ENCODE results near the gene BSPRY. TPM values are rescaled to one million over a fixed set of nuclear protein-coding genes. Genes with fewer than 3 reads are reported as not detected.

The BSPRY gene
- polyA plus RNA-seq, 1 donor from 2014 or later, result not detected

DNA sequence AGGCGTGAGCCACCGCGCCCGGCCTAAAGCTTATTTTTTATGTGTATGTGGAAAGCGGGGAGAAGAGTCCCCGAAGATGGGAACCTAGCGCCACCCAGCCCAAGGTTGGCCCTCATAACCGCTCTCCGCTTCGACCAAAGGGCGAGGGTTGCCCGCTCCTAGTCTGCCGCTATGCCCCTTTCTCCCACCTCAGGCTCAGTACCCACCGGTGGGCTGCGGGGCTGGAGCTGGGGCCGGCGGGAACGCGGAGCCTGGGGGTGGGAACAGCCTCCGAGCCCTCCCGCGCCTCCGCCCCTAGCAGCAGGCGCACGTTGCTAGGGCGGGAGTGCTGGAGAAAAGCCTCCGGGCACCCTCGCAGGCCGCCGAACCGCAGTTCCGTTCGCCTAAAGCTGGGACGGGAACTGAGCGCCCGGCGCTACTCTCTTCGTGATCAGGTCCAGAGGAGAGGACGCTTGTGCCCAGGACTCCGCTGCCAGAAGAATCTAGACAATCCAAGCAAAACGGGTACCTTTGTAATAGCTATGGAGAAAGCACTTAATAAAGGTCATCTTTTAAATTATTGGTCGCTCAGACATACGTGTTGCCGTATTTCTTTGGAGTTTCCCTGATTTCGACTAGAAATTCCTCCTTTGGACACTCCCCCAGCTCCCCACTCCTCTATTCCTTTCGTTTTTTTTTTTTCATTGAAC, 9.2 kb upstream of the BSPRY start, which contains the start of gene WDR31:
Gene WDR31 (minus strand): TSS at position 265 of the 689 bp plus-strand sequence. CDS start 8,253 bp downstream, outside the sequence.
- Histone ChIP-seq H3K27me3 (ENCODE audit: insufficient read depth, low read depth, low read length) (no peaks in the 10 kb centered on the region), H3K36me3 (ENCODE audit: insufficient read depth, low read length) (no peaks in the 10 kb centered on the region), H3K4me2 (ENCODE audit: low read length) (peak within 1 kb of the TSS; percentile 77), H3K27ac (ENCODE audit: low read length) (peak within 1 kb of the TSS; percentile 73), H3K9me3 (ENCODE audit: low read length) (no peaks in the 10 kb centered on the region), H3K79me2 (replicated peaks; ENCODE audit: insufficient read depth, low read length) (no peaks in the 10 kb centered on the region), H3F3A (ENCODE audit: insufficient read depth, low read length, poor library complexity, severe bottlenecking) (no peaks in the 10 kb centered on the region), H3K4me3 (ENCODE audit: low read length) (peak within 1 kb of the TSS; percentile 80), H3K9me2 (ENCODE audit: insufficient read depth, low read length) (no peaks in the 10 kb centered on the region), H4K20me1 (ENCODE audit: insufficient read depth) (no peaks in the 10 kb centered on the region), H3K9ac (ENCODE audit: low read length) (peak within 1 kb of the TSS; percentile 81), H2AFZ (ENCODE audit: low read depth, low read length) (peak within 1 kb of the TSS; percentile 98)
- peak; percentile 37 for TF ChIP-seq EP300 (conservative IDR thresholded peaks at IDR 0.05; ENCODE audit: poor library complexity, severe bottlenecking)
- TF ChIP-seq MXI1 (conservative IDR thresholded peaks at IDR 0.05; ENCODE audit: poor library complexity, severe bottlenecking), result peak; percentile 76
- peak; percentile 40 for TF ChIP-seq RAD21 (conservative IDR thresholded peaks at IDR 0.05)
- no peak for TF ChIP-seq EZH2 (IDR thresholded peaks at IDR 0.05; ENCODE audit: borderline replicate concordance, insufficient read depth, low read length, poor library complexity, severe bottlenecking)
- TF ChIP-seq, protein P1, sequence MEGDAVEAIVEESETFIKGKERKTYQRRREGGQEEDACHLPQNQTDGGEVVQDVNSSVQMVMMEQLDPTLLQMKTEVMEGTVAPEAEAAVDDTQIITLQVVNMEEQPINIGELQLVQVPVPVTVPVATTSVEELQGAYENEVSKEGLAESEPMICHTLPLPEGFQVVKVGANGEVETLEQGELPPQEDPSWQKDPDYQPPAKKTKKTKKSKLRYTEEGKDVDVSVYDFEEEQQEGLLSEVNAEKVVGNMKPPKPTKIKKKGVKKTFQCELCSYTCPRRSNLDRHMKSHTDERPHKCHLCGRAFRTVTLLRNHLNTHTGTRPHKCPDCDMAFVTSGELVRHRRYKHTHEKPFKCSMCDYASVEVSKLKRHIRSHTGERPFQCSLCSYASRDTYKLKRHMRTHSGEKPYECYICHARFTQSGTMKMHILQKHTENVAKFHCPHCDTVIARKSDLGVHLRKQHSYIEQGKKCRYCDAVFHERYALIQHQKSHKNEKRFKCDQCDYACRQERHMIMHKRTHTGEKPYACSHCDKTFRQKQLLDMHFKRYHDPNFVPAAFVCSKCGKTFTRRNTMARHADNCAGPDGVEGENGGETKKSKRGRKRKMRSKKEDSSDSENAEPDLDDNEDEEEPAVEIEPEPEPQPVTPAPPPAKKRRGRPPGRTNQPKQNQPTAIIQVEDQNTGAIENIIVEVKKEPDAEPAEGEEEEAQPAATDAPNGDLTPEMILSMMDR (IDR thresholded peaks at IDR 0.05; ENCODE audit: poor library complexity, severe bottlenecking), result no peak
- peak; percentile 50 for TF ChIP-seq SMC3 (conservative IDR thresholded peaks at IDR 0.05; ENCODE audit: poor library complexity)
- TF ChIP-seq, protein P2, sequence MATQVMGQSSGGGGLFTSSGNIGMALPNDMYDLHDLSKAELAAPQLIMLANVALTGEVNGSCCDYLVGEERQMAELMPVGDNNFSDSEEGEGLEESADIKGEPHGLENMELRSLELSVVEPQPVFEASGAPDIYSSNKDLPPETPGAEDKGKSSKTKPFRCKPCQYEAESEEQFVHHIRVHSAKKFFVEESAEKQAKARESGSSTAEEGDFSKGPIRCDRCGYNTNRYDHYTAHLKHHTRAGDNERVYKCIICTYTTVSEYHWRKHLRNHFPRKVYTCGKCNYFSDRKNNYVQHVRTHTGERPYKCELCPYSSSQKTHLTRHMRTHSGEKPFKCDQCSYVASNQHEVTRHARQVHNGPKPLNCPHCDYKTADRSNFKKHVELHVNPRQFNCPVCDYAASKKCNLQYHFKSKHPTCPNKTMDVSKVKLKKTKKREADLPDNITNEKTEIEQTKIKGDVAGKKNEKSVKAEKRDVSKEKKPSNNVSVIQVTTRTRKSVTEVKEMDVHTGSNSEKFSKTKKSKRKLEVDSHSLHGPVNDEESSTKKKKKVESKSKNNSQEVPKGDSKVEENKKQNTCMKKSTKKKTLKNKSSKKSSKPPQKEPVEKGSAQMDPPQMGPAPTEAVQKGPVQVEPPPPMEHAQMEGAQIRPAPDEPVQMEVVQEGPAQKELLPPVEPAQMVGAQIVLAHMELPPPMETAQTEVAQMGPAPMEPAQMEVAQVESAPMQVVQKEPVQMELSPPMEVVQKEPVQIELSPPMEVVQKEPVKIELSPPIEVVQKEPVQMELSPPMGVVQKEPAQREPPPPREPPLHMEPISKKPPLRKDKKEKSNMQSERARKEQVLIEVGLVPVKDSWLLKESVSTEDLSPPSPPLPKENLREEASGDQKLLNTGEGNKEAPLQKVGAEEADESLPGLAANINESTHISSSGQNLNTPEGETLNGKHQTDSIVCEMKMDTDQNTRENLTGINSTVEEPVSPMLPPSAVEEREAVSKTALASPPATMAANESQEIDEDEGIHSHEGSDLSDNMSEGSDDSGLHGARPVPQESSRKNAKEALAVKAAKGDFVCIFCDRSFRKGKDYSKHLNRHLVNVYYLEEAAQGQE (IDR thresholded peaks at IDR 0.05; ENCODE audit: borderline replicate concordance), result peak; percentile 58
- TF ChIP-seq POLR2AphosphoS5 (IDR thresholded peaks at IDR 0.05), result peak; percentile 90
- TF ChIP-seq TAF1 (IDR thresholded peaks at IDR 0.05; ENCODE audit: low read depth), result peak; percentile 78

DNA sequence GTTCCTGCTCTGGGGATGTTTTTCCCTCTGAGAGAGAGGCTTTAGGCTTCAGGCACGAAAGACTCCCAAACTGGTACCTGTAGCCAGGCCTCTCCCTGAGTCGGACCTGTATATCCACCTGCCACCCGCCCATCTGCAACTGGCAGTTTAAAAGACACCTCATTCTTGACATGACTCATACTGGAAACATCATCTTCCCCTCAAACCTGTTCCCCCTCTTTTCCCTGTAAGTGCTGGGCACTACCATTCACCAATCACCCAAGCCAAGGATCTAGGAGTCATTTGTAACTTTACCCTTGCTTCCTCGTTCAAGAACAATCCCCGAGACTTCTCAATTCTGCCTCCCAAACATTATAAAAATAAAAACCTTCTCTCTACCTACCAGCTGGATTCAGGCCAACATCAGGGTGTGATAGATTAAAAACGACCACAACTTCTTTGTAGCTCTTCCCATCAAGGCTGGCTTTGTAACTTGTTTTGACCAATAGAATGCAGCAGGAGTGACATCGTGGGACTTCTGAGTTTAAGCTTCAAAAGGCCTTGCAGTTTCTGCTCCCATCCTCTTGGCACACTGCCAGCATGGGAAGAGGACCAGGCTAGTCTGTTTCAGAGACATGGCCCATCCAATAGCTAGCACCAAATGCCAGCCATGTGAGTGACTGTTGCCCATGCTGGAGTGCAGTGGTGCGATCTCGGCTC, 7.5 kb upstream of the BSPRY start:
- Histone ChIP-seq H4K20me1 (ENCODE audit: insufficient read depth) (no peaks in the 10 kb centered on the region), H3K79me2 (replicated peaks; ENCODE audit: insufficient read depth, low read length) (no peaks in the 10 kb centered on the region), H3K9me3 (ENCODE audit: low read length) (no peaks in the 10 kb centered on the region), H3K27me3 (ENCODE audit: insufficient read depth, low read depth, low read length) (no peaks in the 10 kb centered on the region), H3K27ac (ENCODE audit: low read length) (no peak overlapping the region), H2AFZ (ENCODE audit: low read depth, low read length) (no peak overlapping the region), H3K4me3 (ENCODE audit: low read length) (no peak overlapping the region), H3K9ac (ENCODE audit: low read length) (no peak overlapping the region), H3K4me2 (ENCODE audit: low read length) (no peak overlapping the region), H3F3A (ENCODE audit: insufficient read depth, low read length, poor library complexity, severe bottlenecking) (no peaks in the 10 kb centered on the region), H3K36me3 (ENCODE audit: insufficient read depth, low read length) (no peaks in the 10 kb centered on the region), H3K9me2 (ENCODE audit: insufficient read depth, low read length) (no peaks in the 10 kb centered on the region)
- TF ChIP-seq, protein P1 (IDR thresholded peaks at IDR 0.05; ENCODE audit: poor library complexity, severe bottlenecking), result no peak
- TF ChIP-seq SMC3 (conservative IDR thresholded peaks at IDR 0.05; ENCODE audit: poor library complexity) (no peak), EP300 (conservative IDR thresholded peaks at IDR 0.05; ENCODE audit: poor library complexity, severe bottlenecking) (no peak), EZH2 (IDR thresholded peaks at IDR 0.05; ENCODE audit: borderline replicate concordance, insufficient read depth, low read length, poor library complexity, severe bottlenecking) (no peak), MXI1 (conservative IDR thresholded peaks at IDR 0.05; ENCODE audit: poor library complexity, severe bottlenecking) (no peak), TAF1 (IDR thresholded peaks at IDR 0.05; ENCODE audit: low read depth) (no peak), POLR2AphosphoS5 (IDR thresholded peaks at IDR 0.05) (no peak), RAD21 (conservative IDR thresholded peaks at IDR 0.05) (no peak)
- TF ChIP-seq, protein P2 (IDR thresholded peaks at IDR 0.05; ENCODE audit: borderline replicate concordance), result no peak

All from neural cell (in vitro differentiated cells).